HepG2 (cell line): ENCODE results near the gene MTTP. TPM values are rescaled to one million over a fixed set of nuclear protein-coding genes. Genes with fewer than 3 reads are reported as not detected.

Source experiments
- BORCS8-MEF2B ChIP-seq: sonication (generic); formaldehyde crosslinking; IDR thresholded peaks from 2 replicates; pipeline ENCODE4 v1.8.0; 2022; ENCODE audit warnings: mild to moderate bottlenecking, missing genetic modification reagents
- CBX2 ChIP-seq, 2 experiments: fragments of 200-600 bp in 1 of 2; sonication (generic); formaldehyde crosslinking in 1 of 2; IDR thresholded peaks; 2 replicates each; pipeline versions ENCODE4 v1.7.0 to v1.8.1; 2018 to 2022; ENCODE audit warnings: low read depth in 2 of 2, low read length in 1 of 2, mild to moderate bottlenecking in 1 of 2, missing genetic modification reagents in 1 of 2
- ETS1 ChIP-seq: sonication (generic); formaldehyde crosslinking; IDR thresholded peaks from 2 replicates; pipeline ENCODE4 v1.4.0; 2020; ENCODE audit warnings: missing genetic modification reagents
- FOXA3 ChIP-seq: IDR thresholded peaks from 2 replicates; pipeline ENCODE4 v1.6.1; 2016; ENCODE audit warnings: missing genetic modification reagents, missing compliant biosample characterization
- FOXK2 ChIP-seq: fragments of 450-650 bp; IDR thresholded peaks from 2 replicates; pipeline ENCODE4 v1.6.1; 2016
- HDAC6 ChIP-seq: fragments of 200-600 bp; sonication (generic); IDR thresholded peaks from 2 replicates; pipeline ENCODE4 v1.7.0; 2017; ENCODE audit warnings: mild to moderate bottlenecking, antibody characterized with exemption, low read length, low read depth
- PBX3 ChIP-seq: sonication (generic); formaldehyde crosslinking; IDR thresholded peaks from 2 replicates; pipeline ENCODE4 v1.8.1; 2023; ENCODE audit warnings: missing genetic modification reagents, inconsistent platforms, borderline replicate concordance
- POLR2AphosphoS5 ChIP-seq: IDR thresholded peaks from 2 replicates; pipeline ENCODE4 v1.6.1; 2012; ENCODE audit warnings: low read depth, low read length
- PRMT3 ChIP-seq: sonication (generic); formaldehyde crosslinking; IDR thresholded peaks from 2 replicates; pipeline ENCODE4 v1.8.1; 2022; ENCODE audit warnings: low read depth, mild to moderate bottlenecking, moderate library complexity, missing genetic modification reagents, borderline replicate concordance
- PRPF4 ChIP-seq: fragments of 200-400 bp; formaldehyde crosslinking; IDR thresholded peaks from 2 replicates; pipeline ENCODE4 v1.6.1; 2016; ENCODE audit warnings: low read length, low read depth; ENCODE audit not compliant: poor library complexity, severe bottlenecking
- RORA ChIP-seq: sonication (generic); formaldehyde crosslinking; IDR thresholded peaks from 2 replicates; pipeline ENCODE4 v1.5.0; 2020; ENCODE audit warnings: mild to moderate bottlenecking, missing genetic modification reagents, moderate library complexity
- SMARCE1 ChIP-seq: fragments of 450-650 bp; IDR thresholded peaks from 2 replicates; pipeline ENCODE4 v1.6.1; 2017; ENCODE audit warnings: borderline replicate concordance
- TCF7L2 ChIP-seq: IDR thresholded peaks from 2 replicates; pipeline ENCODE4 v1.6.1; 2011; ENCODE audit warnings: mild to moderate bottlenecking, low read depth, low read length, moderate library complexity
- ZNF142 ChIP-seq: sonication (generic); formaldehyde crosslinking; IDR thresholded peaks from 2 replicates; pipeline ENCODE4 v1.4.0; 2020; ENCODE audit warnings: missing genetic modification reagents
- ZNF232 ChIP-seq: sonication (generic); formaldehyde crosslinking; IDR thresholded peaks from 2 replicates; pipeline ENCODE4 v1.4.0; 2020; ENCODE audit warnings: missing genetic modification reagents, borderline replicate concordance
- ZNF609 ChIP-seq: sonication (generic); formaldehyde crosslinking; IDR thresholded peaks from 2 replicates; pipeline ENCODE4 v1.4.0; 2020; ENCODE audit warnings: mild to moderate bottlenecking, missing genetic modification reagents, borderline replicate concordance
- polyA plus RNA-seq, 8 experiments: library from polyadenylated mRNA; depleted of rRNA in 3 of 8; stranded (reverse) in 7 of 8; unstranded in 1 of 8; fragments of >200 nt; fragmentation: Illumina TruSeq in 4 of 8; extraction: Trizol in 4 of 8; gene quantifications; 2 replicates each; pipeline versions ENCODE4 v1.2.1 to v1.2.3, GENCODE V29; 2011 to 2016; ENCODE audit warnings: low read depth in 4 of 8, missing spikeins in 1 of 8, mixed read lengths in 1 of 8; ENCODE audit not compliant: insufficient read depth in 1 of 8
- total RNA-seq, 5 experiments: library from RNA; depleted of rRNA; stranded (reverse); fragments of >200 nt; fragmentation: Illumina TruSeq; extraction: Trizol; gene quantifications; 2 replicates each; pipeline ENCODE4 v1.2.3, GENCODE V29; 2016; ENCODE audit warnings: low read depth in 1 of 5

The MTTP gene
- total and polyA plus RNA-seq, 2 of the 13 experiments (the other 11 are each of a cell fraction or from before 2014, with no cell fraction given) = 84.7 to 102 TPM

GRCh38 chr4:99572527-99573240 lies 1.9 kb upstream of the MTTP start (continued):
- TF ChIP-seq ZNF609 (CRISPR knock-in tag) = no peak
- TF ChIP-seq ZNF232 = no peak
- no peak for TF ChIP-seq CBX2 (IDR thresholded peaks at IDR 0.05; ENCODE audit: low read depth, low read length)
- no peak for TF ChIP-seq CBX2 (CRISPR knock-in tag; IDR thresholded peaks at IDR 0.05; ENCODE audit: low read depth)
- no peak for TF ChIP-seq ETS1
- TF ChIP-seq HDAC6 = no peak
- no peak for TF ChIP-seq TCF7L2
- no peak for TF ChIP-seq SMARCE1
- TF ChIP-seq FOXA3 (CRISPR knock-in tag) = 0 out of 2 replicates have a peak, but pooled peaks have one; percentile 11
- no peak for TF ChIP-seq PBX3
- no peak for TF ChIP-seq PRPF4
- TF ChIP-seq POLR2AphosphoS5 = no peak; the same call in 1 of the 2 replicates
- TF ChIP-seq PRMT3 (CRISPR knock-in tag) = no peak
- TF ChIP-seq ZNF142 (CRISPR knock-in tag) = no peak
- no peak for TF ChIP-seq FOXK2
- no peak for TF ChIP-seq RORA (CRISPR knock-in tag)
- TF ChIP-seq BORCS8-MEF2B = no peak
